Adipose tissue (tissue), 3 donors: Measurements from ENCODE around the gene IGF1R. TPM values are rescaled to one million over a fixed set of nuclear protein-coding genes. Genes with fewer than 3 reads are reported as not detected.

ENCODE experiments used
- H3K27ac ChIP-seq: one replicate; pipeline ENCODE4 v1.5.1; 2013; ENCODE audit warnings: low read depth, low read length
- WGBS, 3 donors: extraction: QIAGEN DNeasy Blood & Tissue Kit; methylation state at CpG; one replicate each; pipeline ENCODE4 v1.1.7; 2013; 5-methylcytosine and 5-hydroxymethylcytosine counted together
- polyA plus RNA-seq, 3 donors: library from polyadenylated mRNA; stranded (reverse); fragments of 200-250 nt; gene quantifications; one replicate each; pipeline ENCODE4 v1.2.3, GENCODE V29; 2013
- donor health status: healthy with polysubstance abuse.
- donor health status: Bipolar disorder and iron deficiency.
- donor health status: healthy.

Gene IGF1R
- polyA plus RNA-seq, 3 donors = 3.9 to 5.6 (median 4.0) TPM

DNA sequence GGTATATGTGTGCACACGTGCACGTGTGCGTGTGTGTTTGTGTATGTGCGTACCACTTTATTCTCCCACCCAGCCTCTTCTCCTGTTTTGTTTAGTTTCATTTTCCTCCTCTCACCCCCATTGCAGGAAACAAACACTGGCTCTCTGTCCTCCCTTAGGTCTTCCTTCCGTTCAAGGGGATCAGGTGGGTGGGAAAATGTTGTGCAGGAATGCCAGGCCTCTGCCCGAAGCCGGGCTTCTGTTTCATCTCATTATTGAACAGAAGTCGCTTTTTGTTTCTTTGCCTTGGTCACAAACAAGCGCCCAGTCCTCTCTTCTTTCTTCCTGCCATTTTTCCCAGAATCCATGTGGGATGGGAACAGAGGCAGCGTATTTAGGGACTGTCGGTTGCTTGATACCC, 69.6 kb downstream of the IGF1R start:
- WGBS, 3 donors = 75 to 85% (median 83%) methylated on average over 11 of the region's 11 CpGs
- no peak overlapping the region for H3K27ac ChIP-seq

DNA sequence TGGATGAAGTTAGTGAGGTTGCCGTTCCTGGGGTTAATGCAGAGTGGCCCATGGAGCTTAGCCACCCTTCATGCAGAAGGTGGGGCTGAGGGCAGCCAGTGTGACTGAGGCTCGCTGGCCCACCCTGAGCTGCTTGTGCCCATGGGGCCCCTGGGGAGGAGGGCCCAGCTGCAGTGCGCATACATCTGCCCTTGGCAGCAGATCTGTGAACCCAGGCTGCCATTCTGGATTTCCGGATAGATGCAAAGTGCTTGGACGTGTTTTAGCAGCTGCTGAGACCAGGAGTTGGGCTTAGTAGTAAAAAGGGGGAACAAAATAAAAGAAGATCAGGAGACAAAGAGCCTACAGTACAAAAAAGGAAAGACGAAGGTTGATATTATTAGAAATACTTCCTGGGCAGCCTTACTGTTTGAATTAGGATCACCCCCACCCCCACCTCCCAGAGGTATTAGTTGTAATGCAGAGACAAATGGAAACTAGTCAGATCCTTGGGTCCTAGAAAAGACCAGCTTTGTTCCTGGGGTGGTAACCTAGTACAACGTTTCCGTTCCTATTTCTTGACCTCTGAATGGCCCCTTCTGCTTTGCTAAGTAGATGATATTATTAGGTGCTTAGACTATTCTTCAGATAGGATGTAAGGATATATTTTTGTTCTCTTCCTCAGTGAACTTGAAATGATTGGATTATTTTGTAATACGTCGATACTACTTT, 70.2 kb downstream of the IGF1R start:
- WGBS, 3 donors = 48 to 56% (median 52%) methylated on average over 10 of the region's 10 CpGs

DNA sequence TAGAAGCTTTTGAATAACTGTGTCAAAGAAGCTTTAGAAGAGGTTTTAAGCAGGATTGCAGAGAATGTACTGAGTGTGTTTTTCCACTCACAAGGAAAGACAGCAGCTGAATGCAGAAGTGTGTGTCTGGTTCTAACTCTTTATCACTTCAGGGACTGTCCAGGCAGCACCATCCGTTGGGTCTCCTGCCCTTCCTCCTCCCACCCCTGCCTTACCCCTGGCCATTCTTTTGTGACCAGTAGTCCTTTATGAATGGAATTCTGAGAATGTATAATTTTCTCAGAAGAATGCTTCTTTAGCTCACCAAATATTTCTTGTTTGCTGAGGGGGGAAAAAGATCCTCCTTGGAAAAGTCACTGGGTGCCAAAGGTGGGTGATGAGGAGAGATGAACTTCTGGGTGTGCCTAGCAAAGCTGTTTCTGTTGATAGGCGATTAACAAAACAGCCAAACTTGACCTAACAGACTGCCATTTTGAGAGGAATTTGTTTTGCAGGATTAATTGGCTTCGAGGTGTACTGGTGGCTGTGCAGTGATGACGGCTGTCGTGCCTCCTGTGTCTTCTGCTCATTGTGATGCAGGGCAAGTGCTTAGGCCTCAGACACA, 70.9 kb downstream of the IGF1R start:
- no peak overlapping the region for H3K27ac ChIP-seq
- WGBS, 3 donors = 78 to 84% (median 80%) methylated on average over 5 of the region's 5 CpGs

More for the DNA sequence above, 70.2 kb downstream of the IGF1R start:
- H3K27ac ChIP-seq = no peak overlapping the region

DNA sequence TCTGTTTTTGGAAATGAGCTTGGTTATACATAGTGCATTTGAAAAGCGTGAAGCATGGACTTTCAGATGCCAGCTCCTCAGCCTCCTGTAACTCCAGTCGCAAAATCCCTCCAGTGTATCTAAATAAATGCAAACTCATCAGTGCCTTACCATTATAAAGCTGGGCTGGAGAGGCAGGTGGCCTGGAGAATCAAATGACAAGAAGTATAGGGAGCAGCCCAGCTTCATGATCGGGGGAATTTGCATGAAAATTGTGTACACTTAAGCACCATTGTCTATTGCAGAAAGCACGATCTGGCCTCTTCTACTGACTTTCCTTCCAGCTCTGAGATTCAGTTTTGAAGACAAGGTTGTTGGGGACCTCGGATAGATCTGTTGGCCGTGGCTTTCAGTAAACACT, 71.7 kb downstream of the IGF1R start:
- no peak overlapping the region for H3K27ac ChIP-seq
- 87 to 98% (median 96%) methylated on average over 6 of the region's 6 CpGs for WGBS, 3 donors

DNA sequence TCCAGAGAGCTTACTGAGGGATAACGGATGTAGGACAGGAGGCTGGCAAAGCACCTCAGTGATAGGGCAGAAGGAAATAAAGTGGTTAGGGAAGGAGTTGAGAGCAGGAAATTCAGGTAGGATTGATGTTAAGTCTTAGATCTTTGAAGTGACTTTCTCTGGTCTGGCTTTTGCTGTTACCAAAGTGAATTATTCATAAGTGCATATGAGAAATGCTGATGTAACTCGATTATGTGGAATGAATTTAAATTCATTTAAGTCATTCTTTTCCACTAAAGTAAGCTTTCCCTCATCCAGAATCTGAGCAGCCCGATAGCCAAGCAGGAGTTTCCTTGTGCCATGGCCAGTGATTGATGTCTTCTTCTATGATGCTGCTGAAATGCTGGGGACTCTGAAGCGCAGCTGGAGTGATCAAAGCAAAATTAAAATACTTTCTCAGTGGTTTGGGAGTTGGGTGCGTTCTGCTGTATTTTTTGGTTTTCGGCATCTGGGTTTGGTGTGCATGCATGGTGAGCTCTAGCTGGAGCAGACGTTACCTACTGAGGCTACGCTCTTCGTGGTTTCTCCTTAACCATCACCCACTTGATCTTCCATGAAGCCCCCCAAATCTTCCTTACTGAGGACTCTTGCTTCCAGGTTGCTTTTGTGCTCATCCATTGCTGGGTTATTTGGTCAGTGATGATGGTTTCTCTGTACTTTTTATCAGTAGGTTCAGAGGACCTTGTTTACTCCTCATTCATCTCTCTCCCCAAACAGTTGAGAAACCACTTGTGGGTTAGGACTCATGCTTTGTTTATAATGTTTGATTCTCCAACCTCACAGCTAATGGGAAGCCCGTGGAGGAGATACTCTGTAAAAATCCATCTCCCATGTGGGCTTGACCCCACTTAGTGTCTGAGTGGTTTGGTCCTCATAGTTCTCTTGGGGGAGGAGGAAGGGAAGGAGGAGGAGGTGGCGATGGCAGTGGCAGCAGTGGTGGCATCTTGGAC, 72.5 kb downstream of the IGF1R start:
- H3K27ac ChIP-seq = no peak overlapping the region
- WGBS, 3 donors = 87 to 91% (median 90%) methylated on average over 11 of the region's 11 CpGs

DNA sequence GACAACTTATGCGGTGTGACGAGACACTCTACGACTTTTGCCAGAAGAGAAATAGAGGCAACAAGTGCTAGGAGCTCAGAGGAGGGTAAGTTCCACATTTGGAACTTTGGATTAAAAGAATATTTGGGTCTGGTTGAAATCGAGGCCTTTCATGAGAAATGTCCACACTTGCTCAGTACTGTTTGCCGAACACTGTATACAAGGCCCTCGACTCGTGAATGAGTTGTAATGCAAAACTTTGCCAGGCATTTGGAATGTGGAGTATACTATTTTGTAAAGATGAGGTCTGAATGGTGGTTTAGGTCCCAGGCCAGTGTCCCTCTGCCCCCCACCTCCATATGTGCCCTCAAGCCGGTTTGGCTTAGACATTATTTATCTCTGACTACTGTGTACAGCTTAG, 73.9 kb downstream of the IGF1R start:
- H3K27ac ChIP-seq = no peak overlapping the region
- WGBS, 3 donors = 62 to 93% (median 92%) methylated on average over 8 of the region's 8 CpGs

DNA sequence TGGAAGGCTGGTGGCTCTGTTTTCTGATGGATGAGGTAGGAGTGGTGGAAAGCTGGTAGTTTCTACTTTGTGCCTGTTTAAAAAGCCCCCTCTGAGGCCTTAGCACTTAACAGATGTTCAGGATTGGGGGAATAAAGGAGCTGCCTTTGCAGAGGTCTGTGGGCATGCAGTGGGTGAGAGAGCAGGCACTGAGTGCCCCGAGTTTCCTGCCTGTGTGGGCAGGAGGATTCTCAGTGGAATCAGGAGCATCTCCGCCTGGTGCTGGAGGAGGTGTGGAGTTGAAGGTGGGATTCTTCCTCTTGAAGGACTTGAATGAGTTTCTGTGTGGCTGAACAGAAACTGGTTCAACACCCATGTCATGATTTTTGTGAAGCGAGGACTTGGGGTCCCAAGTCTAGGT, 74.3 kb downstream of the IGF1R start:
- H3K27ac ChIP-seq = no peak overlapping the region
- 86 to 96% (median 91%) methylated on average over 3 of the region's 3 CpGs for WGBS, 3 donors

DNA sequence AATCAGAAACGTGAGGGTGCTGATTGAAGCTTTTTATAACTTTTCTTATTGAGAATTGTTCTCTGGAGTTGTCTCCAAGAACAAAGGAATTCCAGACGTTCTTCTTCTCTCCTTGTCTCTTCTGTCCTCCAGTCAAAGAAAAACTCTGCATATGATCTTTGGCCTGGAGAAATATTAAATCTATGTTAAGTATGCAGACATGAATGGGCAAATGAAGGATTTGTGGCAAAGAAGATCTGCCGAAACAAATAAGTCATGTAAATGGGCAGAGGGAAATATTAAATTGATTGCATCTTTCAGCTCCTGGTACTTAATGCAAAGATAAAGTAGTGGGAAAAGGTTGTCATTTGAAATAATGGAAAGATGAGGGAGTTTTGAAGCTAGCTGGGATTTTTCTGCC, 74.9 kb downstream of the IGF1R start:
- no peak overlapping the region for H3K27ac ChIP-seq
- 70 to 81% (median 78%) methylated on average over 3 of the region's 3 CpGs for WGBS, 3 donors

DNA sequence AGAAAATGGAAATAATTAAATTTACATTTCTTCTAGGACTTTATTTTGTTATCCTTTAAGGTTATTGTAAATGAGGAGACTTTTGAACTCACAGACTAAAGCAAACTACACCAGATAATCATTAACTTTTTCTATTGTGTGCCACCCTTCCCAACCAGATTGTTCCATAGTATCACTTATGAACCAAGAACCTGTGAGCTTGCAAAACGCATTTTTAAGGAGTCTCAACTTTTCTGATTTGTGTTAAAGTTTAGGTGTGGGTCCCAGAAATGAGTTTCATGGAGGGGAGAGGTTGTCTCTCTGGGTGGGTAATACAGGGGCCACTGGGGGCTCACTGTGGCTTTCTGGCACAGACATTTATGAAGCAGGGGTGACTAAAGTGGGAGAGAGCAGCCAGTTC, 75.7 kb downstream of the IGF1R start:
- H3K27ac ChIP-seq = no peak overlapping the region
- WGBS, 3 donors = 30 to 97% (median 87%) methylated on average over 1 of the region's 1 CpG

DNA sequence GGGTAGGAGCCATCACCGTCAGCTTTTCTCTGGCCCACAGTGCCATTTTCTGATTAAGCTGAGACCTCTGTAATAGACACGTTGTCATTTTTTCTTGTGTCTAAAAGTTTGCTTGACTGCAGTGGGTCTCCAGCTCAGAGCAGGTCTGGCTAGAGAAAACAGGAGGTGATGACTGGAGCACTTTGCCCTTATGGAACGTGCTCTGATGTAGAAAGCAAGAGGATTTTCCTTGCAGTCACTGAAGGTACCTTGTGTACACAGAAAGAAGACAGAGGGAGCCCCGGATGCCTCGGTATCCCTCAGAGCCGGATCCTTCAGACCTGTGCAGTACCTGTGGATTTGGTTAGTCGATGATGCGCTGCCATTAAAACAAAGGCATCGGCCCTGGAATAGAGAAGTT, 76.2 kb downstream of the IGF1R start:
- no peak overlapping the region for H3K27ac ChIP-seq
- 75 to 91% (median 89%) methylated on average over 9 of the region's 9 CpGs for WGBS, 3 donors

DNA sequence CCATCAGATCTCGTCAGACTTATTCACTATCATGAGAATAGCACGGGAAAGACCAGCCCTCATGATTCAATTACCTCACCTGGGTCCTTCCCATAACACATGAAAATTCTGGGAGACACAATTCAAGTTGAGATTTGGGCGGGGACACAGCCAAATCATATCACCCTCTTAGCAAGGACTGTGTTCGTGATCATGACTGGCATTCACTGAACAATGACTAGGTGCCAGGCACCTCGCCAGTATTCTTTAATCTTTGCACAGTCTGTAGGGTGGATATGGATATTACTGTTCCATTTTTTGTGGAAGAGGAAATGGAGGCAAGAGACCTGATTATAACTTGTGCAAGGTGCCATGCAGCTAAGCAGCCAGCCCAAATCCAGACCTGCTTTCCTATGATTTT, 77.5 kb downstream of the IGF1R start:
- no peak overlapping the region for H3K27ac ChIP-seq
- 62 to 93% (median 73%) methylated on average over 5 of the region's 5 CpGs for WGBS, 3 donors

DNA sequence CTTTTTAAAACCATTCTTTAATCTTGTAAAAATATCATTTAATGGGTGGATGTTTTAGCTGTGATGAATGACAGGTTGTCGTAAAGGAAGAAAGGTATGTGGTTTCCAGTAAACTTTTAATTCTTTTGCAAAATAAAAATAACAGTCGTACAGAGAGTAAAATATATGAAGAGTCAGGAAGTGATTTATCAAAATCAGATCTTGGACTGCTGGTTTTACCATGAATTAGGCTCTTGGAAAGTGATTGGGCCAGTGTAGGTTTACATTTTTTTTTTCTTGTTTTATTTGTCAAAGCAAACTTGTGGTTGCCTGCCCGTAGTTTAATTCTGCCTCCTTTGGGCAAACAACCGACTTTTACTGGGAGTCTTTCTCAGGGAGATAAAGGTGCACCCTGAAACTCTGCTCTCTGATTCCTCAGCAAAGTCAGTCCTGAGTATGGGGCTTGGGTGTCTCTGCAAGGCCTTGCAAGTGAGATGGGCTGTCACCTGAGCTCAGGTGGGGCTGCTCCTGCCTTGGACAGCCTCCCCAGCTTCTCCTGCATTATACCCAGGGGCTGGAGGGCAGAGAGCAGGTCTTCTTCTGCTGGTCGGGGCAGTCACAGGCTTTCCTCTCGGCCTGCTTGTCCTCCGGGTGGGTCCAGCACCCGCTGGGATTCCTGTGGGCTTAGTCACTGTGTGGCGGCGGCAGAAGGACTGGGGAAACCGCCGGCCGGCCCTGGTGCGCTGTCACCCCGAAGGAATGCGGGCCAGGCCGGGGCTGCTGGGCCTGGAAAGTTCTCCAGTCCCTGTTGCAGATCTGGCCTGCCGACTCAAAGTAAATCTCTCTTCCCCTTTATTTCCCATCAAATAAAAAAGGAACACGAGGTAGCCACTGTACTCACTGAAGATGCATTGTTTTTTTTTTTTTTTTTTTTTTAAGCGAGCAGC, 79.0 kb downstream of the IGF1R start:
- no peak overlapping the region for H3K27ac ChIP-seq
- WGBS, 3 donors = 35 to 45% (median 40%) methylated on average over 20 of the region's 20 CpGs

DNA sequence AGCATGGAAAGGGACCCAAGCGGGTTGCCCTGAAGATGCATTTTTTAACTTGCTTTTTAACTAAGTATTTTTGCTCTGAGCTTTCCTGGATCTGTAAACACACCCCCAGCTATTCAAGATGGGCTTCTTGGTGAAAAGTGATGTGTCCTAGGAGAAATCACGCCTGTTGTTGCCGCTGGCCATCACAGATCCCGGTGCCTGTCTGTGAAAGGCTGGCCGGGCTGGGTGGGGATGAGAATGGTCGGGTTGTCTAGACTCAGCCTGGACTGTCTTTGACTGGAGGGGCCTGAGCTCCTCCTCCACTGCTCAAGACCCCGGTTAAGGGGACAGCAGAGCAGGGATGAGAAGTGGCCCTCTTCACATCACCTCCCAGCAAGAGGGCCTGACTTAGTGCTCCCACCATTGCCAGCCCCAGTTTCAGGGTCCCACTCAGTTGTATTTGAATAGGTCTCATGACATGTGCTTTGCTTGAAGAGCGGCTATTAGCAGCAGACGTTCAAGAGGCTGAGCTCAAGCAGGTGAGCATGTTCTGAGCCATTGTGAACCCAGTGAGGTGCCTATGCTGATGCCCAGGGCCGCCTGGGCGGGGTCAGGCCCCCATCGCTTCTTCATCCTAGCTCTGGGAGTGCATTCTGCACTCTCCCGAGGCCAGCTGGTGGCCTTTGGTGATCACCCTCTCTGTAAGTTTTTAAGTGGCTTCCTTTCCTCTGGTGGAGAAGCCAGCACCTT, 79.9 kb downstream of the IGF1R start:
- no peak overlapping the region for H3K27ac ChIP-seq
- 83 to 89% (median 88%) methylated on average over 13 of the region's 13 CpGs for WGBS, 3 donors

DNA sequence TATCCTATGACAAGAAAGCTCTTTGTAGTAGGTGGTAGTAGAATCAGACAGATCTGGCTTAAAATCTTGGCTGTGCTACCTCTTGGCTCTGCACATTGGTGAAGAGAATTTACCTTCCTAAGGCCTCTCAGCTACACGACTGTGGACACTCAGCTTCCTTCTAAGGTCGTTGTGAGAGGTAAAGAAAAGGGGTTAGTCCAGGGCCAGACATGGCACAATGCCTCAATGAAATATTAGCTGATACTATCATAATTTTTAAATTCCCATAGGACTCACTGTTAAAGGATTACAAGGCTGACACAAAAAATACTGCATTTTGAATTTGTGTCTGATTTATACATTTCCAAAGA, 80.4 kb downstream of the IGF1R start:
- 19 to 35% (median 22%) methylated on average over 2 of the region's 2 CpGs for WGBS, 3 donors

DNA sequence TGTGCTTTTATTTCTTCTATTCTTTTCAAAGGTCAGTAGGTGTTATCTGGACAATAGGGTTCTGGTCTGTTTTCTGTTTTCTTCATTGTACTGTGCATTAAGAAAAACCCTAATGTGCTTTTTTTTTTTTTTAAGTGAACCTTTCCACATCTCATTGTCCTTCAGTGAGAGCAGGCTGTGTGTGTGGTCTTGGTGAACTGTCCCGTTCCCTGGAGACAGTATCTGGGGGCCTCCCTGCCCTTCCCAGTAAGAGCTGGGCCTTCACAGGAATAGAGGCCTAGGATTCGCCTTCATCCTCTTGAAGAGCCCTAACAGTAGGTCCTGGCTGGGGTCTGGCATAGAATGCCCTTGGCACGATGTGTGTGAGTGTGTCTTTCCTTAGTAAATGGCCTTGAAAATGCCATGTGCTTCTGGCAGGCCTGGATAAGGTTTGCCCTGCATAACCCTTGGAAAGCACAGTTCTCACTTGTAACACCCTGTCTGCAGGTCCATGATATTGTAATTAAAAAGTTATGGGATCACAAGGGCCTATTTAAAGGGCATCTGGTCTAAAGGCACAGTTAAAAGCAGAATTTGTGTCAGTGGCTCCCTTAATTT, 81.2 kb downstream of the IGF1R start:
- H3K27ac ChIP-seq = no peak overlapping the region
- 38 to 88% (median 78%) methylated on average over 3 of the region's 3 CpGs for WGBS, 3 donors

More for the DNA sequence above, 80.4 kb downstream of the IGF1R start:
- H3K27ac ChIP-seq = no peak overlapping the region

DNA sequence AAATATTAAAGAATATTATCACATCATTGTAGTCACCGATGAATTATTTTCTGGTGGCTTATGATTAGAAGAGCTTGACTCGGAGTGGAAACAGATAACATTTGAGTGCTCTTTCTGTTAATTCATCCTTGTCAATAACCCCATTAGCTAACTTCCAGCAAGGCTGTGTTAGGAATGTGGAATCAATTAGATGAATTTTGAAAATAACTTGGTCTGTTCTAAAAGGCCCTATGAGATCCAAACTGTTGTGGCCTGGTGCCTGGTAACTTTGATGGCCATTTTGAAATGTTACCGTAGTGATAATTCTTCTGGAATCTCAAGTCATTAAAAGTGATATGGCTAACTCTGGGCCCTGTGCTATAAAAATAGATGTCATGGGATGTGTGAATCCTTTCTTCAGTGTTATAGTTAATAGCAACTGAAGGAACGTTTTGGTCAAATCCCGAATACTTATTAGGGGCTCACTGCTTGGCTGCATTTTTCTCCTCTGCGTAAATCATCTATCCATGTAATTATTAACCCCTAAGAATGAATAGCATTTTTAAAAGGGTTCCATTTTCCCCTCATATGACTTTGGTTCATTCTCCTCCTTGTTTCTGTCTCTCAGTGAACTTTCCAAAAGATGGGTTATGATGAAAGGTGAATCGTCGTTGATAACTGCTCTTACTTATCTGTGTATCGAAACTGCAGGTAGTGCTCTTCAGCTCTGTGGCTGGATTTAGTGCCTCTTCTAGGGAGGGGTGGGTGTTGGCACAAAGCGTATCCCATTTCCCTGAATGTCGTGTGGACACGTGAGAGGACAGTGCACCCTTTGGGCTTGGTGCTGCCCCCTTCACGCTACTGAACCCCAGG, 82.7 kb downstream of the IGF1R start:
- no peak overlapping the region for H3K27ac ChIP-seq
- 82 to 88% (median 86%) methylated on average over 13 of the region's 13 CpGs for WGBS, 3 donors
